ENCODE data around the gene SLC17A4.

- TF ChIP-seq CTCF (IDR thresholded peaks at IDR 0.05; ENCODE audit: low read depth, low read length) (no peak), EZH2phosphoT487 (IDR thresholded peaks at IDR 0.05; ENCODE audit: low read depth) (no peak)
These were observed 39.8 kb upstream of the SLC17A4 start for GRCh38 chr6:25714765-25715164.

All from OCI-LY3 (cell line).